KOPT-K1 (cell line): Measurements from ENCODE around the gene ATP11B.

Experiments used
- H3K27ac ChIP-seq: fragments of 200-600 bp; sonication (generic); 2 replicates; pipeline ENCODE4 v1.5.1; 2016; ENCODE audit warnings: antibody characterized with exemption, mild to moderate bottlenecking, low read depth, low read length; ENCODE audit not compliant: poor library complexity, severe bottlenecking
- H3K36me3 ChIP-seq: fragments of 200-600 bp; sonication (generic); 2 replicates; pipeline ENCODE4 v1.5.1; 2017; ENCODE audit warnings: antibody characterized with exemption, mild to moderate bottlenecking, low read length, moderate library complexity; ENCODE audit not compliant: insufficient read depth
- H3K9me3 ChIP-seq: fragments of 200-600 bp; sonication (generic); 2 replicates; pipeline ENCODE4 v1.5.1; 2017; ENCODE audit warnings: antibody characterized with exemption, low read length, mild to moderate bottlenecking; ENCODE audit not compliant: insufficient read depth, poor library complexity, severe bottlenecking

Gene ATP11B

GRCh38 chr3:182792901-182793662 is at the start of gene ATP11B:
ATP11B (plus strand) TSS chr3:182793504; CDS start chr3:182793760, 256 bp downstream.
- Histone ChIP-seq H3K36me3 (no peaks in the 10 kb centered on the region), H3K27ac (peak within 1 kb of the TSS; percentile 80), H3K9me3 (no peaks in the 10 kb centered on the region)

DNA sequence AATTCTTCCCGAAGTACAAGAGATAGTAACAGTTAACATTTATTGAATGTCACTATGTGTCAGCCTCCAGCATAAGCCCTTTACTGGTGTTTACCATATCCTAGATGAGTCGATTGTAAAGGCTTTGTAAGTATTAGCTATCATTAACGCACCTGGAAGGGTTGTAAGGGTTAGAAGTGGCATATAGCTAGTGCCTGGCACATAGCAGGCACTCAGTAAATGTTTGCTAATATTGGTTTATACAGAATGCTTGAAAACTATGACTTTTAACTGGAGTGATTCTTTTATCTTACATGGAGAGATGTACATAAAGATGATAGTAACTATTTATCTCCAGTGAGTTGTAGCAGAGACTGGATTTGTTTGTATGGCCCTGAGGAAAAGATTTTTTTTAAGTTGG is 46.3 kb upstream of the ATP11B start:
- H3K36me3 ChIP-seq, result no peaks in the 10 kb centered on the region
- H3K27ac ChIP-seq, result no peak overlapping the region
- H3K9me3 ChIP-seq, result no peaks in the 10 kb centered on the region

- H3K27ac ChIP-seq, result no peak overlapping the region
- no peaks in the 10 kb centered on the region for H3K9me3 ChIP-seq
- H3K36me3 ChIP-seq, result no peaks in the 10 kb centered on the region
Observed at GRCh38 chr3:182755308-182755707, 38.0 kb upstream of the ATP11B start.

- H3K27ac ChIP-seq, result no peak overlapping the region
Observed at GRCh38 chr3:182755712-182756111, 37.6 kb upstream of the ATP11B start.

GRCh38 chr3:182760576-182761164 is 32.6 kb upstream of the ATP11B start:
- Histone ChIP-seq H3K36me3 (no peaks in the 10 kb centered on the region), H3K9me3 (no peaks in the 10 kb centered on the region), H3K27ac (no peak overlapping the region)

More at GRCh38 chr3:182755712-182756111, 37.6 kb upstream of the ATP11B start:
- H3K9me3 ChIP-seq, result no peaks in the 10 kb centered on the region
- H3K36me3 ChIP-seq, result no peaks in the 10 kb centered on the region

GRCh38 chr3:182763896-182764295 is 29.4 kb upstream of the ATP11B start:
- H3K9me3 ChIP-seq, result no peaks in the 10 kb centered on the region
- no peak overlapping the region for H3K27ac ChIP-seq
- no peaks in the 10 kb centered on the region for H3K36me3 ChIP-seq

DNA sequence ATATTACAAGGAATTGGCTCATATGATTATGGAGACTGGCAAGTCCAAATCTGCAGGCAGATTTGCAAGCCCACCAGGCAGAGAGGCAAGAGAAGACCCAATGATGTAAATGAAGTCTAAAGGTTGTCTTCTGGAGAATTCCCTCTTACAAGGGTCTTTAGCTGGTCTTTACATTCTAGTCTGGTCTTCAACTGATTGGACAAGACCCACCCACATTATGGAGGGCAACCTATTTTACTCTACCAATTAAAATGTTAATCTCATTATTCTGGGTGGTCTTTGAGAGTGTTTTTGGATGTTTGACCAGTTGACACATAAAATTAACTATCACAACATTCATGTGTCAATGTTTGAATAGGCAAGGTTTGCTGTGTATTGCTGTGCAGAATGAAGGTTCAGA is 28.0 kb upstream of the ATP11B start:
- H3K9me3 ChIP-seq, result no peaks in the 10 kb centered on the region
- no peak overlapping the region for H3K27ac ChIP-seq

GRCh38 chr3:182766099-182766498 is 27.2 kb upstream of the ATP11B start:
- Histone ChIP-seq H3K9me3 (no peaks in the 10 kb centered on the region), H3K27ac (no peak overlapping the region), H3K36me3 (no peaks in the 10 kb centered on the region)

More for the DNA sequence above, 28.0 kb upstream of the ATP11B start:
- H3K36me3 ChIP-seq, result no peaks in the 10 kb centered on the region

- Histone ChIP-seq H3K27ac (no peak overlapping the region), H3K36me3 (no peaks in the 10 kb centered on the region), H3K9me3 (no peaks in the 10 kb centered on the region)
Observed at GRCh38 chr3:182768413-182768812, 24.9 kb upstream of the ATP11B start.

DNA sequence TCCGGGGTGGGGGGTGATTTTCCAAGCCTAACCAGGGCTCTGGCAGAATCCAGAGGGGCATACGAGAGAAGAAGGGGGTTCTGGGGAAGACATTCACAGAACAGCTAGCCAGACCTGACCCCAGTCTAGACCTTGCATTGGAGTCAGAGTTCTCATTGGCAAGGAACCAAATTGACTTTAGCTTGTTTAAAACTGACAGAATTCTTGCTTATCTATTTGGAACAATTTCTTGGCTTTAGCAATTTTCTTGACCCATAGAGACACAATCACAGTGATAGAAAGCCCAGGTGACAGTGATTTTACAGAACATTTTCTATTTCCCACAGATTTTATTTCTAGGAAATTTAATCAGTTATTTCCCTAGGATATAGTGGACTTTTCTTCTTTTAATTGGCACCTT is 23.6 kb upstream of the ATP11B start:
- Histone ChIP-seq H3K27ac (no peak overlapping the region), H3K9me3 (no peaks in the 10 kb centered on the region), H3K36me3 (no peaks in the 10 kb centered on the region)

DNA sequence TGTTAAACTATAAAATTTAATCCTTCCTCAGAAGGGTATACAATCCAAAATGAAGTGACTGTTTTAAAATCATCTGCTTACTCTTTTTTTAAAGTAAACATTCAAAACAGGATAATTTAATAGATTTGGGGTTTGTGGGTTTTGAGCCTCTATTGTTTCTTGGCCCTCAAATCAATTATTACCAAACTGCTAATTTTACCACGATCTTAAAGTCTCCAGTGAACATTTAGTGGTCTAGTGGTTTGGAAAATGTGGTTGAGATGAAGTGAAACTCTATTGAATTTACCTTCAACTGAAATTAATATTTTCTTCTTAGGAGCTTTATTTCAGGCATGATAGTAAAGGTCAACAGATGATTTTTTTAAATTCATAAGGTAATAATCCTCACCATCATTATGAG is 11.2 kb upstream of the ATP11B start:
- no peak overlapping the region for H3K27ac ChIP-seq
- no peaks in the 10 kb centered on the region for H3K36me3 ChIP-seq
- H3K9me3 ChIP-seq, result peaks cover 4% of the 10 kb centered on the region

DNA sequence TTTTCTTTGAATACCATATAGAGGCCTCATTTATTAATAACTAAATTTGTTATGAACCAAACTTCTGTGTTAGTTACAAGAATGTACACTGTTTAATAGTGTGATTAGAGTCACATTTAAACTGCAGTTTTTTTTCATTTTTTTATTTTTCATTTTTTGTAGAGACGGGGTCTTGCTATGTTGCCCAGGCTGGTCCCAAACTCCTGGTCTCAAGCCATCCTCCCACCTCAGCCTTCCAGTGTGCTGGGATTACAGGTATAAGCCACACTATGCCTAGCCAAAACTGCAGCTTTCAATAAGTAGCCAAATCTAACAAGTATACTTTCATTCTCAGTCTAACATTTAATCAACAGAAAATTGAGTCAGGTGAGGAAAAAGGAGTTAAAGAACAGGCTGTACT is 10.2 kb upstream of the ATP11B start:
- Histone ChIP-seq H3K27ac (no peak overlapping the region), H3K36me3 (no peaks in the 10 kb centered on the region), H3K9me3 (no peaks in the 10 kb centered on the region)

DNA sequence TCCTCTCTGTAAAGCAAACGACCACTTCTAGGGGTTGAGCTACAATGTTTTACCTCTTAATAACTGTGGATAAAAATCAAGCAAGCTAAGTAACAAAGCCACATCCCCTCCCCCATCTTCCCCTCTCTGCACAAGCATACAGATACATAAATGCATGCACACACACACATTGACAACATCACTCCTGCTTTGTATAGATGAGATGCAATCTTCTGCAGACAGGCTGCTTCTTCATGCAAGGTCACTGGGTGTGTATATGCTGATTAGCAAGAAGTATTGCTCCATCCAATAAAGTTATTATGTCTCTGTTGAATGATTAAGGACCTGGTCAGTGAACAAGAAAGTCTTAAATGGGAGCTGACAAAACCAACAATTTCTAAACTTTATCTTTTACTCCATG is 8.8 kb upstream of the ATP11B start:
- Histone ChIP-seq H3K36me3 (no peaks in the 10 kb centered on the region), H3K9me3 (no peaks in the 10 kb centered on the region), H3K27ac (no peak overlapping the region)

GRCh38 chr3:182785142-182785541 is 8.2 kb upstream of the ATP11B start:
- Histone ChIP-seq H3K9me3 (no peaks in the 10 kb centered on the region), H3K27ac (no peak overlapping the region), H3K36me3 (no peaks in the 10 kb centered on the region)

- no peaks in the 10 kb centered on the region for H3K36me3 ChIP-seq
- no peak overlapping the region for H3K27ac ChIP-seq
- H3K9me3 ChIP-seq, result no peaks in the 10 kb centered on the region
Observed at GRCh38 chr3:182785756-182786155, 7.5 kb upstream of the ATP11B start.
